ENCODE measurements around the gene MC3R. TPM values are rescaled to one million over a fixed set of nuclear protein-coding genes. Genes with fewer than 3 reads are reported as not detected.
A peak's percentile ranks its signal among the peaks of the same experiment; 100 is the strongest.

Gene MC3R
- not detected in 2 replicates for total RNA-seq (2014; rRNA removed)
- polyA plus RNA-seq (2012) = not detected

DNA sequence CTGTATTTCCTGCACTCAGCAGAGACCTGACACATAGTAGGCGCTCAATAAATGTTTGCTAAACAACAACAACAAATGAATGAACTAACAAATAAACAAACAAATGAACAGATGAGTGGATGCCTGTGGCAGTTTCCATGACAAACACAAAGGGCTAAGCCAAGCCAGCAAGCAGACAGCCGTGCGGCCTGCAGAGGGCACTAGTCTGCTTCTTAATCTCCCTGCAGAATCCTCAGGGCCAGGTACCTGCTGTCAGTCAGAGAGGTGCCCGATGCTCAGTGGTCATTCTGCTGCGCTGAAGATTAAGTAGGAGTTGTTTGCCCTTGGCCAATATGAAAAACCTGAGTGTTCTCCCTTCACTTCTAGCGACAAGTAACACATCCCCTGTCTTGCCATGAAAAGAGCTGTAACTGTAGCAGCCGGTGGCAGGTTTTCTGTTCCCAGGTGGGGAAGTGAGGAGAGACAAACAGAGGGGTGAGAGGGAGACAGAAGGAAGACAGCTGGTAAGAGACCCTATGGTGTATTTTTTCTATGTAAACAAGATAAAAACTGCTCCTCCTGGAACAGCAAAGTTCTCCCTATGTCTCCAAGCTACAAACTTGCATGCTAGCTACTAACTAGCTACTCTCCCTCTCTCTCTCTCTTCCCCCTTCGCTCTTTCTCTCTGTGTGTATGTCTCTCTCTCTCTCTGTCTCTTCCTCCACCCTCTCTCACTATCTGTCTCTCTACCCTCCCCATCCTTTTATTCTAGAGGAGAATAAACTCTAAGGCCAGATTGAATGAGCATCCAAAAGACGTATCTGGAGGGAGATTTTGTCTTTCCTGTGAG, at the start of gene MC3R:
MC3R (plus strand) TSS at position 779 of the 829 bp plus-strand sequence. CDS start 112 bp downstream, outside the sequence.
- no peak for DNase-seq (ENCODE audit: low read depth)

DNA sequence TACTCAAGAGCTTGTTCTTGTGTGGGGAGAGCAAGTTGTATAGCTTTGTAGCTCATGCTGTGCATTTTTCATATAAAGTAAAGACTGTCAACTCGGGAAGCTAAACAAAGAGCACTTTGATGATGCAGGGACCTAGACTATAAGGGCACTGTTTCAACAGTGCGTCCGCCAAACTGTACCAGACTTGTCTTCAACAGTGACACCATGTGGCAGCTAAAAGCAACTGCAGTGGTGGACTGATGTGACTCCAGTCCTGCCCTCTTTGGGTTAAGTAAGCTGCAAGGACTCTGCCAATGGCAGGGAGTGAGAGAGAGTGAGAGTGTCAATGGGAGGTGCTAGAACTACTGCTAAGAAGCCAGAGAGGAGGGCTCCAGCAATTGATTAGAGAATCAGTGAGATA, 48.1 kb upstream of the MC3R start:
- no peak for DNase-seq (ENCODE audit: low read depth)

DNA sequence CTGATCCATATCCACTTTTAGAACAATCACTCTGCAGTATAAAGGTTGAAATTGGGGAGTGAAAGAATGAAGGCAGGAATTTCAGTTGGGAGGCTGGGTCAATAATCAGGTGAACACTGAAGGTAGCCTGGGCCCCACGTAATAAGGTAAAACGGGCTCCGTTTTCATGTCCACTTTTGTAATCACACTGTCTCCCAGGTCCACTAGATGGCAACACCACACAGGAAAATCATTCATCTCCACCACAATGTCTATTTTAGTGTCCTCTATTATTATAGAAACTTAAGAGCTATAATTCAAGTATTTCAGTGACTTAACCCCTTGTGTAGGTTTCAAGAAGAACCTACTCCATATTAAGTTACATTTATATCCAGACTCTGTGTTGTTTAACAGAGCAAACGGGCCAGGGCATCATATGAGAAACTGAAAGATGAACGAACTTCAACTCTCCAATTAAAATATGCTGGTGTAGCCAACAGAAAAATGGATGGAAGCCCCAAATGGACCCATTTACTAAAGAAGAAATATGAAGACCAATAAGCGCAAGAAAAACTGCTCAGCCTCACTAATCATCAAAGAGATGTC, 45.9 kb upstream of the MC3R start:
- no peak for DNase-seq (ENCODE audit: low read depth)

DNA sequence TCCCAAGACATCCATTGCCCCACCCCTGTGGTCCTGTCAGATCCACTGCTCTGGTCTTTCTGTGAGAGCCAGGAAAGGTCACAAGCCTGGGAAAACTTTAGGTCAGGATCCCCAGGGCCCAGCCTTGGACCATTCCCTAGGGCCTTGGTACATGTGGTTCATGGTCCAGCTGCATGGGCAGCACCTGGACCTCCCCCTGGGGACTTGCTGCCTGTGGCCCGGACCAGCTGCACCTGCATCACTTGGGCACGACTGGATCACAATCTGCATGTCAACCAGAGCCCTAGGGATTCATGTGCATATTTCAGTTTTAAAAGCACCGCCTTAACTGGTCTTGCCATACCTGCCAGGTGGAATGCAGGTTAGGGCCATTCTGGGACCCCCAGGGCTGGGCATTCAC, 44.3 kb upstream of the MC3R start:
- DNase-seq (ENCODE audit: low read depth) = no peak

DNA sequence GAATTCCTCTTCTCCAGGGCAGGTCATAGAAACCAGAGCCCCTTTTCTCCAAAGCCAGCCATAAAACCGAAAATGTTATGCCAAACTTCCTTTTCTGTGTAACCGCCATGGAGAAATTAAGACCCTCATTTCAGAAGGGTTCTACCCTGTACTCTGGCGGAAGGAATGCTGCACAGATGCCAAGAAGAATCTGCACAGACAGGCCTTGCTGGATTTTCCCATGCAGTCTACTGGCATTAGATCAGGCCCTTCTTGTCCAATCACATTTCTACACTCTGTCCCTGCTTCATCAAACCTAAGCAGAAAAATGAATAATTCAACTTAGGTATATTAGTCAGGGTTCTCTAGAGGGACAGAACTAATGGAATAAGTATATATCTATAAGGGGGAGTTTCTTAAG, 43.2 kb upstream of the MC3R start:
- DNase-seq (ENCODE audit: low read depth) = no peak

DNA sequence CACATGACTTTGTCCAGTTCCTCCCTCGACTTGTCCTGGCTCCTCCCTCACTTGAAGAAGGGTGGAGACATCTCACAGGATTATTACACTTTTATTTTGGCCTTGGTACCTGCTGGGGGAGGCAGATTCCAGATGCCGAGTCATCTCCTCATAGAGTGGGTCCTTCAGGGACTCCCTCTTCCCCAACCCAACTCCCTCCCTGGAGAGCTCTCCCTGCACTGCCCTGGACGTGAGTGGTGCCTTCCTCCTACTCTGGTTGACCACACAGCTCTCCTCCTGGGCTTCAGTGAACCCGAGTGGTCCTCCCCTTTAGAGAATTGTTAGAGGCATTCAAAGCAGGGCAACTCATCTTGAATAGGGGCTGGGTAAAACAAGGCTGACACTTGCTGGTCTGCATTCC, 40.9 kb upstream of the MC3R start:
- no peak for DNase-seq (ENCODE audit: low read depth)

DNA sequence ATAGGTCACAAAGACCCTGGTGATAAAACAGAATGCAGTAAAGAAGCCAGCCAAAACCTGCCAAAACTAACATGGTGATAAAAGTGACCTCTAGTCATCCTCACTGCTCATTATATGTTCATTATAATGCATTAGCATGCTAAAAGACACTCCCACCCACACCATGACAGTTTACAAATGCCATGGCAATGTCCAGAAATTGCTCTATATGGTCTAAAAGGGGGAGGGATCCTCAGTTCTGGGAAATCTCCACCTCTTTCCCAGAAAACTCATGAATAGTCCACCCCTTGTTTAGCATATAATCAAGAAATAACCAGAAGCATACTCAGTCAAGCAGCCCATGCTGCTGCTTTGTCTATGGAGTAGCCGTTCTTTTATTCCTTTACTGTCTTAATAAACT, 40.4 kb upstream of the MC3R start:
- DNase-seq (ENCODE audit: low read depth) = no peak

DNA sequence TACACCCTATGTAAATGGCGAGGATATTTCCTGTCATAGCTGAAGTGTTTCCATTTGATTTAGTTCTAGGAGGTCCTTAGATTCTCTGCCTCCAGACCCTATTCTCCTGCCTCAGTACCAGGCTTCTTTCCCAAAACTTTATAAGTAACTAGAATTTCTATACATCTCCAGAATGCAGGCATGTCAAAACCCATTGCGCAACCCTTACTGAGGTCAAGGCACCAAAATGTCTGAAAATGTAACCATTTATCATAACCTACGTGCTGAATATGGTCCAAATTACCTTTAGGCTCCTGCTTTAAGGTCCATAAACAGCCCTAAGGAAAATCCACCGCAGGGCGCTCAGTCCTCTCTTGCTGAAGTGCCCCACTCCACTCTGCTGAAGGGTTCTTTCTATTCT, 37.5 kb upstream of the MC3R start:
- DNase-seq (ENCODE audit: low read depth) = no peak

DNA sequence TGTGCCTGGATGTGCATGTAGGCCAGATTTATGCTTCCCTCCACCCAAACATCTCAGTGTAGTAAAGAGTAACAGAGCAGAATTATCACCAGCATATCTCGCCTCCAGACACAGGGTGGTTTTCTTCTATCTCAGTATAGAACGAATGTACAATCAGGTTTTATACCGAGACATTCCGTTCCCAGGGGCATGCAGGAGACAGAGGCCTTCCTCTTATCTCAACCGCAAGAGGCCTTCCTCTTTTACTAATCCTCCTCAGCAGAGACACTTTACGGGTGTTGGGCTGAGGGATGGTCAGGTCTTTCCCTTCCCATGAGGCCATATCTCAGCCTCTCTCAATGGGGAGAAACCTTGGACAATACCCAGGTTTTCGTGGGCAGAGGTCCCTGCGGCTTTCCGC, 36.4 kb upstream of the MC3R start:
- DNase-seq (ENCODE audit: low read depth) = no peak

DNA sequence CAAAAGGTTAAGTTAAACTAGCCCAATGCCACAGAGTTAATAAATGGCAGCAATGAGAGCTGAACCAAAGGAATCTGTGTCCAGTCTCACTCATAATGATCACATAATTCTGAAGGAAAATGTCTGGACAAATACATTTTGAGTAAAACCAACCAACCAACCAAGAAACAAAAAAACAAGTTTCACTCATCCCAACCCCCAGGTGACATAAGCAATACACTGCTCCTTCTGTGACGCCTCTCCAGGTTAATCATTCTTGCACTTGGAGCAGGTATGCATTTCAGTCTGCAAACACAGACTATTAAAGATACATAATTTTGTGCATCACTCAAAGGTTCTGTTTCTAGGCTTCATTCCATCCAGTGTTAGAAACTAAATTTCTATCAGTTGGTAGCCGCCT, 35.2 kb upstream of the MC3R start:
- no peak for DNase-seq (ENCODE audit: low read depth)

DNA sequence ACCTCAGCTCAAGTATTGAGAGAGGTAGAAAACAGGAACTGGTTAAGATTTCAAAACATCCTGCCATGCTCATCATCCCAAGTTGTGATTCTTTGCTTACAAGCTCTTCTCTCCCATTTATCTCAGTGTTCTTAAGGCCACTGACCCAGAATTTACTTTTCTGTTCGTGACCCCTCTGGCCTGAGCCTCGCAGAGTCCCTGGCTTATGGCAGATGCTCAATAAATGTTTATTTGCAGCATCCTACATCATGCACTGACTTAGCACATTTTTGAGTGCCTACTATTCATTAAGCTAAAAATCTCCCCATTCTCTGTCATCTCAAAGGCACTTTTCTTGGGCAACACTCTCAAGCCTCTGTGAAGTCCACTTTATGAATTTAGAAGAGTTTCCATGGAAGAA, 33.4 kb upstream of the MC3R start:
- DNase-seq (ENCODE audit: low read depth) = no peak

DNA sequence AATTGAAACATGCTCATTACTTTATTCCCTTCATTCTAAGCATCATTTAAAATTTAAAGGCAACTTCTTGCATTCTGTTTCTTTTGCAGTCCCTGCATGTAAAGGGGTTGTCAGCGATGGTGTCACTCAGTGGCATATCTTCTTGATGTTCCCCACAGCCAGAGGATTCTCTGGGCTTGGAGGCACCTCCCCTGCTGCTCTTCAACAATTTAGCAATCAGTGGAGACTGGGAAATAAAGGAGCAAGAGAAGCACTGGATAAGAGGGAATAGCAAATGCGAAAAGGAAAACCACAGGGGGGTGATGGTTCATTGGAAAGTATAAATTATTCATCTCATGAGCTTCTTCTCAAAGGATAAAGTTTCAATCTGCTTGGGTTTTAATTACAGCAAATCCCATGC, 30.7 kb upstream of the MC3R start:
- DNase-seq (ENCODE audit: low read depth) = no peak

DNA sequence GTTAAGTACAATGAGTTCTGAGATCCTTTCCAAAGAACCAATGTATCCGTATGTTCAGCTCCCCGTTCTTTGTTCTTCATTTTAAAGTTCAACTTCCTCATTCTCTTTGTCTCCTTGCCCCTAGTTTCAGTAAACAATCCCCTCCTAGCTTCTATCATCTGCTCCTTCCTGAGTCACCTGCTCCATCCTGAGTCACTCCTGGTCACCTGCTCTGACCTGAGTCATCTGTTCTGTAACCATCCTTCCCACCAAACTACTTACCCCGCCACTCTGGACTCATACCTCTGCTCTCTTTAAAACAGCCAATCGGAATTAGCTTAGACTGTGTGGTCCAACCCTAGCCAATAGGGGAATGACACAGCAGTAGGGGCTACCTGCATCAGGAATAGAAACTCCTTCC, 27.3 kb upstream of the MC3R start:
- DNase-seq (ENCODE audit: low read depth) = peak; percentile 14

DNA sequence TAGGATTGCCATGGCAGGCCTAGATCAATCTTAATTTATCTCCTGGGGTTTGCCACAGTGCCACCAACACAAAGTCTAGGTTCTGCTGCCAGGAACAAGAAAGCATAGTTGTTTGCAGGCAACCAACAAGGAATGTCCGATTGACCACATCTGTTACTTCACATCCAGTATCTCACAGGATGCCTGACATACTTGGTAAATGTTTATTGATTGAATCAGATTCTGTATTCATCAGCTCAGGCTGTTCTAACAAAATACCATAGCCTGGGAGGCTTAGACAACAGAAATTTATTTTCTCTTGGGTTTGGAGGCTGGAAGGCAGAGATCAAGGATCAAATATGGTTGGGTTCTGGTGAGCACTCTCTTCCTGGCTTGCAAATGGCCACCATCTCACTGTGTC, 26.3 kb upstream of the MC3R start:
- peak; percentile 21 for DNase-seq (ENCODE audit: low read depth)

DNA sequence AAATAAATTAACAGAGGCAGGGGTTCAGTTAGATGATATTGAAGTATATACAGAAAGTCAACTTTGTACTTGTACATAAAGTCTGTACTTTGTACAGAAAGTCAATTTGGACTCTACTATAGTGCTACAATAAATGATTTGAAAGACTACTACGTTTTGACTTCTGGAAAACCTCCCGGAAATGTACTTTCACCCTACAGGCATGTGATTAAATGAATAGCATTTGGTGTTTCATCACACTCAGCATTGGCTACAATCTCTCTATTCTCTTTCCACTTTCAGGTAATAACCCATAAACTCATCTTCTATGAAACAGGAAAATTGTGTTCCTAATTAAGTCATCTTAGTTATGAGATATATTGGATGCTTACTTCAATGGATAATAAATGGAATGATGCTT, 25.6 kb upstream of the MC3R start:
- no peak for DNase-seq (ENCODE audit: low read depth)

DNA sequence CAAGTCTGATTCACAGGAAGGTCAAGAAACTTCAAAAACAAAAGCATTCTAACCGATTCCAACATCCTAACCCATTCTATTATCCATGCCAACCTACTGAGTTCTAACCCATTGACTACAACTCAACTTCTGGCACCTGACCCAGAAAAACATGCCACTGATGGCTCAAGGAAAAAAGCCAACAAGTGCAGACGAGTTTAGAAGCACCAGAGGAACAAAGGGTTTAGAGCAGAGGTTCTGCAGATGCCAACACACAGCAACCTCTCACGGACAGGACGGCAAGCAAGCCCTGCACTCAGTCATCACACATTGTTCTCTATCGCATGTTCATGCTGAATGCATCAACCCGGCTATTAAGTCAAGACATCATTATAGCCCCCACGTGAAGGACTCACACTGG, 25.2 kb upstream of the MC3R start:
- DNase-seq (ENCODE audit: low read depth) = no peak

DNA sequence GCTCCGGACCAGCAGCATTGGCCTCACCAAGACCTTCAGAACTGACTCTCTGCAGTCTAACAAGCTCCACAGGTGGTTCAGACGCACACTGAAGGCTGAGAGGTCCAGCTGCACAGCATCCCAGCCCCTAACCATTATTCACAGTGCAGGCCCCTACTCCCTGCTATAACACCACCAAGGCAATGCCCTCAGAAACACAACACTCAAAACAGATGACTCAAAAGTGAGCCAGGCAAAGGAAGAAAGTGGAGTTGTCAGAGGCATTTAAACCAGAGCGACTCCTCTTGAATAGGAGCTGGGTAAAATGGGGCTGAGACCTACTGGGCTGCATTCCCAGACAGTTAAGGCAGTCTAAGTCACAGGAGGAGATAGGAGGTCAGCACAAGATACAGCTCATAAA, 20.5 kb upstream of the MC3R start:
- DNase-seq (ENCODE audit: low read depth) = no peak

DNA sequence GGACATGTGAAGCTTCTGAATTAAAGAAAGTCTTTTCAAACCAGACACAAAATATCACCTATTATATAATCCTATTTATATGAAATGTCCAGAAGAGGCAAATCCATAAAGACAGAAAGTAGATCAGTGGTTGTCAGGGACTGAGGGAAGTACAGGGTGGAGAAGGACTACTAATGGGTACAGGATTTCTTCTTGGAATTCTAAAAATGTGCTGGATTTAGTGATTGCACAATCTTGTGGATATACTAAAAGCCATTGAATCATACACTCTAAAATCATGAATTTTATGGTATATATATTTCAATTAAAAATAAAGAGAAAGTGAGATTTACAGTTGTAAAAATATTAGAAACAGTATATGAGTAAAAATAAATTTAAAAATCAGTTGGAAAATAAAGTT, 18.7 kb upstream of the MC3R start:
- DNase-seq (ENCODE audit: low read depth) = peak; percentile 4

DNA sequence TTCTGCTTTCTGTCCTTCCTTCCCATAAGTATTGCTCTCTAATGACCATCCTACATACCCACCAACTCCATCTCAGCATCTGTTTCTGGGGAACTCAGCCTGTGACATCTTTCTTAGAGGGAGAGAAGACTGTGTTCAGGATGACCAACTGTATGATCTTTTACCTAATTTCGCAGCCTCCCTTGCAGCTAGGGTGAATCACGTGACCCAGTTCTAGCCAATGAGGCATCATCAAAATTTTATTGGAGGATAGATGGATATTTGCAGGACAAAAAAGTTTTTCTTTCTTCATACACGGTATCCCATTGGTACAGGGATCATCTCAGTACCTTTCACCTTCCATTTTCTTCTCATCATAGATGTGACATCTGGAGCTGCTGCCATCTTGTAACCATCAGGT, 14.4 kb upstream of the MC3R start:
- DNase-seq (ENCODE audit: low read depth) = no peak

DNA sequence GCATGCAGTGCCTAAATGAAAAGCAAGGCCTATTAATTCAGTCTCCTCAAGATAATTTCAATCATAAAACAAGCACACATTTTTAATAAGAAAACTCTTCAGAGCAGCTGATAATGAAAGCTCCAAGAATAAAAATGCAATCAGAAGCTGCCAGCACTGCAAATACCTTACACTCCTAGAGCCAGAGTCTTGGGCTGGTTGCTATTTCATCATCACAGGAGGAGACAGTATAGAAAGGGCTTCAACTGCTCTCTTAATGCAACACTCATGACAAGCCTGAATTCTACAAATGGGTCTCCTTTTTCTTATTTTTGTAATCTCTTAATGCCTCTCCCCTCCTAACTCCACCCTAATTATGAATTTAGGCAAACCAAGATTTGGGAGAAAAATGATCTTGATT, 11.2 kb upstream of the MC3R start:
- DNase-seq (ENCODE audit: low read depth) = no peak

DNA sequence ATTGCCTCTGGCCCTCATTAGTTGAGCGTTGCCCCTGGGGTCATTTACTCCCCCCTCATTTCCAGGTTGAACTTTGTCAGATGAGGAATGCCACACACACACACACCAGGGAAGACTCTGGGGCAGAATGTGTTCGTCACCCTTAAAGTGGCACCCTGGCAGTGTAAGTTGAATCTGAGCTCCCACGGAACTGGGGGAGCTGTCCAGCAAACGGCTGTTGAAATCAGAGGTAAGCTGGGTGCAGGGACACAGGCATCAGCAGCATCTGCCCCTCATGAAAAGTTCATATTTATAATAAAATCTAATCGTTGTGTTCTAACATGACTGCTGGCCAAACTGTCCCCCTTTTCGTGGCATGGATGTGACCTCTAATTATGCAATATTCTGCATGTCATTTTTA, 4.3 kb upstream of the MC3R start:
- no peak for DNase-seq (ENCODE audit: low read depth)

DNA sequence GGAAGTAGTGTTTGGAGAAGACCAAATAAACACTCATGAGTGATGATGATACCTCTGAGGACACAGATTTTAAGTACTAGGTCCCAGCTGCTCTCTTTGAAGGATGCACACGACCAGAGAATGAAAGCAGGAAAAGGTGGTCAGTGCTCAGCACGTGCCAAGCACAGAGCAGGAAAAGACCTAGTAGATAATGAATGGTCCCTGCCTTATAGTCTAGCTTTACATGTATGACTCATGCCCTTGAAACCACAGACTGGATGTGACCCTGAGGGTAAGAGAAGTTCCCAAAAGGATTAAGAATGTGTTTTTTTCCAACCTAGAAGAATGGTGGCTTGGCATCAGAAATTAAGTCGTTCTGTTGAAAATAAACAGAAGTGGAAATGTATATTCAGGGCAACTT, 2.8 kb upstream of the MC3R start:
- DNase-seq (ENCODE audit: low read depth) = no peak

DNA sequence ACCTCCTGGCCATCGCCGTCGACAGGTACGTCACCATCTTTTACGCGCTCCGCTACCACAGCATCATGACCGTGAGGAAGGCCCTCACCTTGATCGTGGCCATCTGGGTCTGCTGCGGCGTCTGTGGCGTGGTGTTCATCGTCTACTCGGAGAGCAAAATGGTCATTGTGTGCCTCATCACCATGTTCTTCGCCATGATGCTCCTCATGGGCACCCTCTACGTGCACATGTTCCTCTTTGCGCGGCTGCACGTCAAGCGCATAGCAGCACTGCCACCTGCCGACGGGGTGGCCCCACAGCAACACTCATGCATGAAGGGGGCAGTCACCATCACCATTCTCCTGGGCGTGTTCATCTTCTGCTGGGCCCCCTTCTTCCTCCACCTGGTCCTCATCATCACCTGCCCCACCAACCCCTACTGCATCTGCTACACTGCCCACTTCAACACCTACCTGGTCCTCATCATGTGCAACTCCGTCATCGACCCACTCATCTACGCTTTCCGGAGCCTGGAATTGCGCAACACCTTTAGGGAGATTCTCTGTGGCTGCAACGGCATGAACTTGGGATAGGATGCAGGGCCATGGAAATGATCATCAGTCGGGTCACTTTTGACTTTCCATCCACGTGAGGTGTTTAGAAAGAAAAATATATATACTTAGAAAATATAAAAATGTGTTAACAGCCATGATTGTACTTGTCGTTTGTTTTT, 868 bp downstream of the MC3R start:
- DNase-seq (ENCODE audit: low read depth) = no peak
